GM12878 (cell line): ENCODE results near the gene TAPBPL. TPM values are rescaled to one million over a fixed set of nuclear protein-coding genes. Genes with fewer than 3 reads are reported as not detected.

Experiments
- ATAC-seq: fragments of 200-7000 bp; cut with Tn5 transposase; 3 replicates; pipeline ENCODE4 v1.9.1; 2020; ENCODE audit warnings: mild to moderate bottlenecking, moderate library complexity
- BruUV-seq: library from RNA; stranded (reverse); fragments of 400-500 nt; replicated peaks from 2 replicates; lab custom pipeline; 2021; lab: Mats Ljungman, UMichigan
- CTCF ChIA-PET: fragments of 300-600 bp; sonication (Branson Sonifier 250); formaldehyde crosslinking; extraction: SDS; loops from one replicate; lab custom pipeline; 2021; ENCODE audit warnings: inconsistent platforms; lab: Yijun Ruan, JAX
- POLR2A ChIA-PET: fragments of 350-600 bp; formaldehyde crosslinking; extraction: SDS; loops from one replicate; lab custom pipeline; 2021; ENCODE audit warnings: inconsistent platforms; lab: Charles Lee
- RAD21 ChIA-PET: fragments of 300-600 bp; sonication (Branson Sonifier 250); formaldehyde crosslinking; loops from one replicate; lab custom pipeline; 2023; ENCODE audit warnings: antibody characterized with exemption; ENCODE audit not compliant: unreplicated experiment; lab: Charles Lee
- SMC1A ChIA-PET: fragments of 300-600 bp; sonication (Branson Sonifier 250); formaldehyde crosslinking; loops from one replicate; lab custom pipeline; 2023; ENCODE audit not compliant: unreplicated experiment, uncharacterized antibody; lab: Charles Lee
- DNase-seq: peaks from one replicate; pipeline ENCODE4 v3.0.0-alpha.2; 2011; ENCODE audit warnings: low read depth, low spot score
- FAIRE-seq: peaks from 3 replicates; lab custom pipeline; 2011; peaks lifted over from hg19 to GRCh38; lab: Jason Lieb, UNC
- H2AFZ ChIP-seq: 2 replicates; pipeline ENCODE4 v1.6.0; 2011; ENCODE audit warnings: low read depth, low read length, control low read depth; ENCODE audit not compliant: control insufficient read depth
- H3K27ac ChIP-seq: 2 replicates; pipeline ENCODE4 v1.5.1; 2011; ENCODE audit warnings: control low read depth; ENCODE audit not compliant: control insufficient read depth, insufficient read depth
- H3K27me3 ChIP-seq, 2 experiments: replicated peaks in 1 of 2; 2 replicates each; pipeline versions ENCODE4 v1.6.0 to v1.6.1; 2011; ENCODE audit warnings: low read length in 1 of 2; ENCODE audit not compliant: control insufficient read depth in 2 of 2, insufficient read depth in 2 of 2
- H3K36me3 ChIP-seq, 2 experiments: 2 replicates each; pipeline ENCODE4 v1.5.1; 2011; ENCODE audit warnings: low read length in 1 of 2; ENCODE audit not compliant: control insufficient read depth in 2 of 2, insufficient read depth in 2 of 2
- H3K4me1 ChIP-seq: 2 replicates; pipeline ENCODE4 v1.6.1; 2011; ENCODE audit warnings: mild to moderate bottlenecking, low read length, moderate library complexity, mixed read lengths; ENCODE audit not compliant: control insufficient read depth, insufficient read depth
- H3K4me2 ChIP-seq: 2 replicates; pipeline ENCODE4 v1.6.0; 2011; ENCODE audit warnings: control low read depth; ENCODE audit not compliant: control insufficient read depth, insufficient read depth
- H3K4me3 ChIP-seq: fragments of 200-600 bp; sonication (generic); 2 replicates; pipeline ENCODE4 v1.5.1; 2016
- H3K79me2 ChIP-seq: 2 replicates; pipeline ENCODE4 v1.6.0; 2011; ENCODE audit warnings: low read length; ENCODE audit not compliant: control insufficient read depth, insufficient read depth
- H3K9ac ChIP-seq: 2 replicates; pipeline ENCODE4 v1.8.0; 2011; ENCODE audit warnings: low read length, control low read depth, mixed read lengths; ENCODE audit not compliant: control insufficient read depth, insufficient read depth
- H3K9me3 ChIP-seq: replicated peaks from 3 replicates; pipeline ENCODE4 v1.5.1; 2011; ENCODE audit warnings: mild to moderate bottlenecking, low read length; ENCODE audit not compliant: control insufficient read depth, insufficient read depth
- H4K20me1 ChIP-seq: 2 replicates; pipeline ENCODE4 v1.6.0; 2011; ENCODE audit not compliant: control insufficient read depth, insufficient read depth
- CHD4 ChIP-seq: fragments of 200-600 bp; sonication (generic); IDR thresholded peaks from 2 replicates; pipeline ENCODE4 v1.6.1; 2016; ENCODE audit warnings: mild to moderate bottlenecking
- CTCF ChIP-seq, 3 experiments: IDR thresholded peaks in 2 of 3; conservative IDR thresholded peaks in 1 of 3; 2 replicates each; pipeline ENCODE4 v1.5.1; 2011; ENCODE audit warnings: low read depth in 3 of 3, low read length in 3 of 3, mild to moderate bottlenecking in 3 of 3, control low read depth in 2 of 3, moderate library complexity in 2 of 3, inconsistent platforms in 1 of 3, mixed read lengths in 1 of 3; ENCODE audit not compliant: control insufficient read depth in 2 of 3, insufficient read depth in 1 of 3; ENCODE audit errors: extremely low read depth in 1 of 3
- ESRRA ChIP-seq: IDR thresholded peaks from 2 replicates; pipeline ENCODE4 v1.6.1; 2012; ENCODE audit warnings: mild to moderate bottlenecking, low read length, improper control_type of control experiment
- HCFC1 ChIP-seq: fragments of 150-350 bp; IDR thresholded peaks from 2 replicates; pipeline ENCODE4 v1.6.1; 2014; ENCODE audit warnings: low read length
- IKZF2 ChIP-seq, 2 experiments: fragments of 450-650 bp; IDR thresholded peaks; 2 replicates each; pipeline ENCODE4 v1.6.1; 2017; ENCODE audit warnings: mild to moderate bottlenecking in 2 of 2, moderate library complexity in 2 of 2
- JUNB ChIP-seq: IDR thresholded peaks from 2 replicates; pipeline ENCODE4 v1.6.1; 2016; ENCODE audit warnings: antibody characterized with exemption, mild to moderate bottlenecking
- KDM1A ChIP-seq: fragments of 200-600 bp; sonication (generic); IDR thresholded peaks from 2 replicates; pipeline ENCODE4 v1.6.1; 2016; ENCODE audit warnings: borderline replicate concordance
- MYC ChIP-seq: IDR thresholded peaks from 2 replicates; pipeline ENCODE4 v1.6.1; 2011; ENCODE audit warnings: mild to moderate bottlenecking, low read length, moderate library complexity, inconsistent platforms; ENCODE audit not compliant: insufficient read depth, insufficient replicate concordance, insufficient read length, severe bottlenecking
- RBBP5 ChIP-seq: fragments of 200-600 bp; sonication (generic); conservative IDR thresholded peaks from 2 replicates; pipeline ENCODE4 v1.6.1; 2016
- SIN3A ChIP-seq: IDR thresholded peaks from 2 replicates; pipeline ENCODE4 v1.6.1; 2012; ENCODE audit warnings: low read depth, low read length, improper control_type of control experiment
- SREBF1 ChIP-seq: IDR thresholded peaks from 2 replicates; pipeline ENCODE4 v1.6.1; 2012; ENCODE audit warnings: mild to moderate bottlenecking, low read length
- TCF12 ChIP-seq: IDR thresholded peaks from 2 replicates; pipeline ENCODE4 v1.6.1; 2011; ENCODE audit warnings: low read depth, mild to moderate bottlenecking, low read length
- ZNF274 ChIP-seq: IDR thresholded peaks from one replicate; pipeline ENCODE4 v1.8.0; 2011; ENCODE audit not compliant: insufficient read length, insufficient read depth
- ZNF622 ChIP-seq: fragments of 450-650 bp; IDR thresholded peaks from 2 replicates; pipeline ENCODE4 v1.6.1; 2017; ENCODE audit warnings: mild to moderate bottlenecking, inconsistent platforms
- WGBS: methylation state at CpG from one replicate; pipeline ENCODE4 v1.1.6; 2016; ENCODE audit warnings: low lambda C conversion rate; ENCODE audit not compliant: insufficient replicate concordance, insufficient coverage; ENCODE audit errors: missing lambda C conversion rate; 5-methylcytosine and 5-hydroxymethylcytosine counted together
- in situ Hi-C: fragments of 300-500 bp; cut with MboI; formaldehyde crosslinking; loops from 9 replicates; pipeline ENCODE4 v1.14.3; 2018; ENCODE audit warnings: mixed read lengths
- intact Hi-C: fragments of 100-400 bp; cut with micrococcal nuclease; formaldehyde crosslinking; loops from one replicate; pipeline ENCODE4 v1.14.2; 2022; ENCODE audit not compliant: unreplicated experiment
- polyA plus RNA-seq, 11 experiments: library from polyadenylated mRNA; depleted of rRNA in 4 of 11; unstranded in 6 of 11; stranded (reverse) in 5 of 11; fragments of >200 nt; fragmentation: Nextera tagmentation in 4 of 11; fragmentation: Illumina TruSeq in 1 of 11; extraction: Ambion mirVana in 4 of 11; extraction: Trizol in 1 of 11; gene quantifications; 1 replicate in 1 of 11; 2 replicates in 10 of 11; pipeline versions ENCODE4 v1.2.1 to v1.2.3, GENCODE V29; 2011 to 2016; ENCODE audit warnings: inconsistent platforms in 2 of 11, missing spikeins in 2 of 11, low read depth in 1 of 11
- total RNA-seq, 4 experiments: library from RNA; depleted of rRNA in 3 of 4; stranded (reverse); fragments of >200 nt in 3 of 4; fragmentation: Illumina TruSeq in 1 of 4; extraction: Trizol in 1 of 4; gene quantifications; 2 replicates each; pipeline versions ENCODE4 v1.2.1 to v1.2.3, GENCODE V29; 2013 to 2021
- TF ChIP-seq, protein P1 (sequence below): fragments of 450-650 bp; IDR thresholded peaks from 2 replicates; pipeline ENCODE4 v1.6.1; 2017; ENCODE audit warnings: mild to moderate bottlenecking, moderate library complexity
- TF ChIP-seq, protein P2 (sequence below): fragments of 450-650 bp; formaldehyde crosslinking; IDR thresholded peaks from 2 replicates; pipeline ENCODE4 v1.4.0; 2022; ENCODE audit warnings: mild to moderate bottlenecking, moderate library complexity

TAPBPL gene
- total and polyA plus RNA-seq, 10 of the 15 experiments (the other 5 are each of a cell fraction or from before 2014, with no cell fraction given): 12.4 to 45.0 (median 29.9) TPM

DNA sequence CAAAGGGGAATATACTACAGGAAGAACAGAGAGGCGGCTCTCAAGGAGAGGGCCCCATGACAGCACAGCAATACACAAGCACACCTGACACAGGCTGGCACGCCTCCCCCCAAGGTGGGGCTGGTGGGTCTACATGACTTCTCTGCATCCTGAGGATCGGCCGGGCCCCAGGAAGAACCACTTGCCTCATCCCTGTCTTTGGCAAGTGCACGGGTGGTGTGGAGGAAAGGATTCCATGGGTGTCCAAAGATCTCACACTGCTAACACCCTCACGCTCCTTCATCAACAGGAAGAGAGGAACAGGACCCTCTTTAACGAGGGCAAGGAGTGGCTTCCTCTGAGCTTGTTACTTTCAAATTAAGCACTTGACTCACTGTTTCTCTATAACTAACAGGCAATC is 11.4 kb downstream of the TAPBPL start:
- H3K4me2 ChIP-seq: peak overlapping the region; percentile 75; the same call in 1 of the 2 replicates
- ChIA-PET POLR2A (interaction anchor here (0.5 to 10.3 kb wide), 5 partner anchors 17 to 266 kb away, joined by 6 to 384 read pairs (median 33); partner anchors contain the start of genes CD27 and TAPBPL), RAD21 (interaction anchor here (1.0 to 8.8 kb wide), 11 partner anchors 8 to 141 kb away, joined by 3 to 319 read pairs (median 4); partner anchors contain the start of genes CD27 and TAPBPL), SMC1A (interaction anchor here (0.9 to 8.7 kb wide), 14 partner anchors 9 to 137 kb away, joined by 3 to 169 read pairs (median 10); partner anchors contain the start of genes CD27, GAPDH and TAPBPL), CTCF (interaction anchor here (0.8 to 7.3 kb wide), 16 partner anchors 10 to 181 kb away, joined by 3 to 147 read pairs (median 5); partner anchors contain the start of genes CD27 and MRPL51)
- FAIRE-seq (no peak), ATAC-seq (no peak), DNase-seq (no peak)
- in situ Hi-C loops (loop anchor here (5.0 kb wide), 1 partner anchor 36 kb away; no protein-coding TSS in a partner anchor), intact Hi-C loops (no loop called here)
- WGBS: 72% methylated on average over 7 of the region's 7 CpGs
- no peak overlapping the region for H3K4me3 ChIP-seq
- peak overlapping the region; percentile 89 for H3K27ac ChIP-seq
- H3K27me3 ChIP-seq: no peaks in the 10 kb centered on the region
- H4K20me1 ChIP-seq: no peaks in the 10 kb centered on the region
- peaks cover 71% of the 10 kb centered on the region for H3K79me2 ChIP-seq
- no peaks in the 10 kb centered on the region for H3K9me3 ChIP-seq
- H3K4me1 ChIP-seq: peaks cover 51% of the 10 kb centered on the region
- no TSS peak for BruUV-seq
- peaks cover 28 to 46% of the 10 kb centered on the region in 2 experiments for H3K36me3 ChIP-seq
- no peak overlapping the region for H2AFZ ChIP-seq
- H3K9ac ChIP-seq: no peak overlapping the region
- TF ChIP-seq, protein P1, sequence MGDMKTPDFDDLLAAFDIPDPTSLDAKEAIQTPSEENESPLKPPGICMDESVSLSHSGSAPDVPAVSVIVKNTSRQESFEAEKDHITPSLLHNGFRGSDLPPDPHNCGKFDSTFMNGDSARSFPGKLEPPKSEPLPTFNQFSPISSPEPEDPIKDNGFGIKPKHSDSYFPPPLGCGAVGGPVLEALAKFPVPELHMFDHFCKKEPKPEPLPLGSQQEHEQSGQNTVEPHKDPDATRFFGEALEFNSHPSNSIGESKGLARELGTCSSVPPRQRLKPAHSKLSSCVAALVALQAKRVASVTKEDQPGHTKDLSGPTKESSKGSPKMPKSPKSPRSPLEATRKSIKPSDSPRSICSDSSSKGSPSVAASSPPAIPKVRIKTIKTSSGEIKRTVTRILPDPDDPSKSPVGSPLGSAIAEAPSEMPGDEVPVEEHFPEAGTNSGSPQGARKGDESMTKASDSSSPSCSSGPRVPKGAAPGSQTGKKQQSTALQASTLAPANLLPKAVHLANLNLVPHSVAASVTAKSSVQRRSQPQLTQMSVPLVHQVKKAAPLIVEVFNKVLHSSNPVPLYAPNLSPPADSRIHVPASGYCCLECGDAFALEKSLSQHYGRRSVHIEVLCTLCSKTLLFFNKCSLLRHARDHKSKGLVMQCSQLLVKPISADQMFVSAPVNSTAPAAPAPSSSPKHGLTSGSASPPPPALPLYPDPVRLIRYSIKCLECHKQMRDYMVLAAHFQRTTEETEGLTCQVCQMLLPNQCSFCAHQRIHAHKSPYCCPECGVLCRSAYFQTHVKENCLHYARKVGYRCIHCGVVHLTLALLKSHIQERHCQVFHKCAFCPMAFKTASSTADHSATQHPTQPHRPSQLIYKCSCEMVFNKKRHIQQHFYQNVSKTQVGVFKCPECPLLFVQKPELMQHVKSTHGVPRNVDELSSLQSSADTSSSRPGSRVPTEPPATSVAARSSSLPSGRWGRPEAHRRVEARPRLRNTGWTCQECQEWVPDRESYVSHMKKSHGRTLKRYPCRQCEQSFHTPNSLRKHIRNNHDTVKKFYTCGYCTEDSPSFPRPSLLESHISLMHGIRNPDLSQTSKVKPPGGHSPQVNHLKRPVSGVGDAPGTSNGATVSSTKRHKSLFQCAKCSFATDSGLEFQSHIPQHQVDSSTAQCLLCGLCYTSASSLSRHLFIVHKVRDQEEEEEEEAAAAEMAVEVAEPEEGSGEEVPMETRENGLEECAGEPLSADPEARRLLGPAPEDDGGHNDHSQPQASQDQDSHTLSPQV: no peak
- TF ChIP-seq CHD4 (no peak), TCF12 (no peak), SIN3A (no peak), RBBP5 (no peak), IKZF2 (IDR thresholded peaks at IDR 0.05) (no peak), ZNF622 (no peak), SREBF1 (no peak), JUNB (no peak), MYC (no peak), ZNF274 (no peak), CTCF (IDR thresholded peaks at IDR 0.05 in 2 of 3, conservative IDR thresholded peaks at IDR 0.05 in 1 of 3; ENCODE audit: control insufficient read depth in 2 of 3, extremely low read depth in 1 of 3, insufficient read depth in 1 of 3, low read depth in 3 of 3, low read length in 3 of 3) (no peak), ESRRA (no peak), HCFC1 (no peak), KDM1A (no peak)
- TF ChIP-seq, protein P2, sequence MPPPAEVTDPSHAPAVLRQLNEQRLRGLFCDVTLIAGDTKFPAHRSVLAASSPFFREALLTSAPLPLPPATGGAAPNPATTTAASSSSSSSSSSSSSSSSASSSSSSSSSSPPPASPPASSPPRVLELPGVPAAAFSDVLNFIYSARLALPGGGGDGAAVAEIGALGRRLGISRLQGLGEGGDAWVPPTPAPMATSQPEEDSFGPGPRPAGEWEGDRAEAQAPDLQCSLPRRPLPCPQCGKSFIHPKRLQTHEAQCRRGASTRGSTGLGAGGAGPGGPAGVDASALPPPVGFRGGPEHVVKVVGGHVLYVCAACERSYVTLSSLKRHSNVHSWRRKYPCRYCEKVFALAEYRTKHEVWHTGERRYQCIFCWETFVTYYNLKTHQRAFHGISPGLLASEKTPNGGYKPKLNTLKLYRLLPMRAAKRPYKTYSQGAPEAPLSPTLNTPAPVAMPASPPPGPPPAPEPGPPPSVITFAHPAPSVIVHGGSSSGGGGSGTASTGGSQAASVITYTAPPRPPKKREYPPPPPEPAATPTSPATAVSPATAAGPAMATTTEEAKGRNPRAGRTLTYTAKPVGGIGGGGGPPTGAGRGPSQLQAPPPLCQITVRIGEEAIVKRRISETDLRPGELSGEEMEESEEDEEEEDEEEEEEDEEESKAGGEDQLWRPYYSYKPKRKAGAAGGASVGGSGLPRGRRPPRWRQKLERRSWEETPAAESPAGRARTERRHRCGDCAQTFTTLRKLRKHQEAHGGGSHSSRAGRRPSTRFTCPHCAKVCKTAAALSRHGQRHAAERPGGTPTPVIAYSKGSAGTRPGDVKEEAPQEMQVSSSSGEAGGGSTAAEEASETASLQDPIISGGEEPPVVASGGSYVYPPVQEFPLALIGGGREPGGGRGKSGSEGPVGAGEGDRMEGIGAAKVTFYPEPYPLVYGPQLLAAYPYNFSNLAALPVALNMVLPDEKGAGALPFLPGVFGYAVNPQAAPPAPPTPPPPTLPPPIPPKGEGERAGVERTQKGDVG (CRISPR knock-in tag): no peak
